GM12874 (cell line): ENCODE results near the gene NEMP1.

Source experiments
- CTCF ChIP-seq: IDR thresholded peaks from 2 replicates; pipeline ENCODE4 v1.5.1; 2011; ENCODE audit warnings: low read depth, mild to moderate bottlenecking, control low read depth, low read length, moderate library complexity; ENCODE audit not compliant: insufficient read depth

Gene NEMP1

DNA sequence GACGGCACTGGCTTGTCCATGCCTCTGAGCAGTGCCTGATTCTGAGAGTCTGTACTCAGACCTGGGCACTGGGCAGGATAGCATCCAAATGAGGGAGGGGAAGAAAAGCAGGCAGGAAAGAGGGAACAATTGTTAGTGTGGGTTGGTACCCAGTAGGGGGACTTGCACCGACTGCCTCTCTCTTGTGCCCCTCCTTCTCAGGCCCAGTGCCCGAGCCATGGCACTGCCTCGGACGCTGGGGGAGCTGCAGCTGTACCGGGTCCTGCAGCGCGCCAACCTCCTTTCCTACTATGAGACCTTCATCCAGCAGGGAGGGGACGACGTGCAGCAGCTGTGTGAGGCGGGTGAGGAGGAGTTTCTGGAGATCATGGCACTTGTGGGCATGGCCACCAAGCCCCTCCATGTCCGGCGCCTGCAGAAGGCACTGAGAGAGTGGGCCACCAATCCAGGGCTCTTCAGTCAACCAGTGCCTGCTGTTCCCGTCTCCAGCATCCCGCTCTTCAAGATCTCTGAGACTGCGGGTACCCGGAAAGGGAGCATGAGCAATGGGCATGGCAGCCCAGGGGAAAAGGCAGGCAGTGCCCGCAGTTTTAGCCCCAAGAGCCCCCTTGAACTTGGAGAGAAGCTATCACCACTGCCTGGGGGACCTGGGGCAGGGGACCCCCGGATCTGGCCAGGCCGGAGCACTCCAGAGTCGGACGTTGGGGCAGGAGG is 12.5 kb upstream of the NEMP1 start:
- no peak for TF ChIP-seq CTCF

DNA sequence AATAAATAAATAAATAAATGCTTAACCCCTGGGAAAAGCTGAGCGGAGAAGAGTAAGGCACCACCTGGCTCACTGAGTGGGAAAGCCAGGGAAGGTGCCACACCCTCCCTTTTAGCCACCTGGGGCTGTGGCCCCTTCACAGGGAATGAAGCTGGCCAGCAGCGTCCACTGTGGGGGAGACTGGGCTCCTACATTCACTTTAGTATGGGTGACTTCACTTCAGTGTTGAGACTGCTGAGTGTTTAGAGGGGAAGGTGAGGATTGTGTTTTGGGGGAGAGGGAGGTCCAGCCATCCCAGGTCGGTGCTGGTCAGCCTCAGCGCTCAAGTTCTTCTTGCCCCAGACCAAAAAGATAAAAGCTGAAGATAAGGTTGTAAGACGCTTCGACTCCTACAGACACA is 11.9 kb upstream of the NEMP1 start:
- no peak for TF ChIP-seq CTCF

DNA sequence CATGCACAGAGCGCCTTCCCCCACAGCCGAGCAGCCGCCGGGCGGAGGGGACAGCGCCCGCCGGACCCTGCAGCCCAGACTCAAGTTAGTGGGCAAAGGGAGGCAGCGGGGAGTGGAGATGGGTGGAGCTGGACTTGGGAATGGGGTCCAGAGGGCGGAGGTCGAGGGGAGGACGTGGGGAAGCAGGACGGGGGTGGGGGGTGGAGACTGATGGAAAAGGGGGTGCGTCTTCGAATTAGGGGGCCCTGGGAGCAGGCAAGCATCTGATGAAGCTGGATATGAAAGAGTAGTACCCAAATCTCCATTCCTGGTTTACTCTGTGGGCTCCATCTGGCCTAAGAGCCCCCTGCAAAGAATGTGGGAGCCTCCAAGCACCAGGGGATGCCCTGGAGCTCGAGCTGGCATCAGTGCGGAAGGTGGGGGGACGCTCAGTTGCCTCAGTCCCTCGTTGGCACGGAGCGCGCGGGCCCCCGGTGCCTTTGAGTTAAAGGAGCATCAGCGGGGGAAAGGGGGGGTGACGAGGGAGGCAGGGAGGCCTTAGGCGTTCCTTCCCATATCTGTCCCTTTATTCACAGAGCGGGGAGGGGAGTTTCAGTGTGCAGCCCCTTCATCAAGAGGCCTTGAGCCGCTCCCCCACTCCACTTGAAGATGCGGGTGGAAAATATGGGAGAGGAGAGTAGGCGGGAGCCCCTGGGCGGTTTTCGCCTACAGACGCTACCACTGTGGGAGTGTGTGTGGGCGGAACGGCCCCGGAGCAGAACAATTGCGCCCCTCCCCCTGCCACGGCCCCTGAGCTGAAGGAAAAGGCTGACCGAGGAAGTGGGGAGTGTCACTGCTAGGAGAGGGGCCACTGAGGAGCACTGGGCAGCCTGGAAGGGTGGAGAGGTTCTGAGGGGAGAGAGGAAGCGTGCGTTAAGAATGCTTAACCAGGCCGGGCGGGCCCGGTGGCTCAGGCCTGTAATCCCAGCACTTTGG is 11.0 kb upstream of the NEMP1 start:
- TF ChIP-seq CTCF = no peak

DNA sequence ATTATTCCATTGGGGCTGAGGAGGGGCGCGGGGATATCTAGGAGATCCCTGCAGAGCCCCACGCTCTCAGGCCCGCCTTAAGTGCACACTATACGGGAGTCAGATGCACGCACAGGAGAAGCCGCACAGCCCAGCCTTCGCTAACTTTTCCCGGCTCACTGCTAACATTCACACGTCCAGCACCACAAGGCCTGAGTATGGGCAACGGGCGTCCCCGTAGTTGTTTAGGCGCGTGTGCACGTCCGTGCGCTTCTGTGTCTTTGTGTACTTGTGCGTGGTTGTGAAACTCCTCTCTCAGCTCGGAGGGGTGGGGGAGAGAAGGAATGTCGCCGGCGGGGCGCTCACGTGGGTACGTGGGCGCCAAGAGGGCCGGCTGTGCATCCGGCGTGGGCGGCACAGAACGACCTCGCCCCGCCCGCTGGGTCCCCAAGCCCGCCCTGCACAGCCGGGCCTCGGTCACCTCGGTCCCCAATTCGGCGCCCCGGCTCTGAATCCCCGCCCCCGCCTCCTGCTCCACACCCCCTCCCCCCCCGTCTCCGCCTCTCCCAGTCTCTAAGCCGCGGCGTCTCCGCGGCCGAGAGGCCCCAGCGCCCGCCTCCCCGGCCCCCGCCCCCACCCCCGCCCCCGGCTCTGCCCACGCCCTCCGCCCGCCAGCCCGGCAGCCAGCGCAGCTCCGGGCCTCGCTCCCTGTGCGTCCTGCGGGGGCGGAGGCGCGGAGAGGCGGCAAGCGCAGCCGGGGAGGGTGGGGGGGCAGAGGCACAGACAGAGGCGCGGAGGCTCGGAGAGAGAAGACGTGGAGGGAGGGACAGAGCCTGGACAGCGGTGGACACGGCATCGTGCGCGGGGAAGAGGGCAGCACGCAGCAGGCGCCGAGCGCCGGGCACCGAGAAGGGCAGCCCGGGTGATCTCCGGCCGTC is 10.0 kb upstream of the NEMP1 start, which contains the start of gene NAB2:
Gene NAB2, plus strand, starts transcription at position 761 of the 917 bp plus-strand sequence. CDS start 158 bp downstream, outside the sequence.
- TF ChIP-seq CTCF = no peak

GRCh38 chr12:57087691-57088353 is 9.2 kb upstream of the NEMP1 start:
- no peak for TF ChIP-seq CTCF

GRCh38 chr12:57087010-57087690 is 8.6 kb upstream of the NEMP1 start:
- no peak for TF ChIP-seq CTCF
